ENCODE measurements around the gene NANOGP8.

Gene NANOGP8

GRCh38 chr15:35054380-35054779 is 30.7 kb downstream of the NANOGP8 start:
- Mint-ChIP-seq H3K27me3 (no peaks in the 10 kb centered on the region), H3K9me3 (no peaks in the 10 kb centered on the region), H3K27ac (no peak overlapping the region), H3K4me3 (no peak overlapping the region), H3K36me3 (ENCODE audit: low read depth) (no peaks in the 10 kb centered on the region), H3K4me1 (ENCODE audit: low read depth) (no peaks in the 10 kb centered on the region)

GRCh38 chr15:35047996-35048395 is 37.1 kb downstream of the NANOGP8 start:
- Mint-ChIP-seq H3K27me3 (peaks cover 8% of the 10 kb centered on the region), H3K4me3 (no peak overlapping the region), H3K27ac (no peak overlapping the region), H3K9me3 (no peaks in the 10 kb centered on the region), H3K4me1 (ENCODE audit: low read depth) (peaks cover 6% of the 10 kb centered on the region), H3K36me3 (ENCODE audit: low read depth) (no peaks in the 10 kb centered on the region)

GRCh38 chr15:35047528-35047927 is 37.6 kb downstream of the NANOGP8 start:
- H3K27ac Mint-ChIP-seq, result no peak overlapping the region
- H3K4me3 Mint-ChIP-seq, result no peak overlapping the region
- H3K36me3 Mint-ChIP-seq (ENCODE audit: low read depth), result no peaks in the 10 kb centered on the region
- peaks cover 6% of the 10 kb centered on the region for H3K4me1 Mint-ChIP-seq (ENCODE audit: low read depth)
- H3K27me3 Mint-ChIP-seq, result peaks cover 8% of the 10 kb centered on the region
- H3K9me3 Mint-ChIP-seq, result no peaks in the 10 kb centered on the region

GRCh38 chr15:35043373-35044095 is 41.6 kb downstream of the NANOGP8 start:
- Mint-ChIP-seq H3K9me3 (no peaks in the 10 kb centered on the region), H3K27ac (peak overlapping the region; percentile 81), H3K36me3 (ENCODE audit: low read depth) (no peaks in the 10 kb centered on the region), H3K4me3 (no peak overlapping the region), H3K4me1 (ENCODE audit: low read depth) (peaks cover 9% of the 10 kb centered on the region), H3K27me3 (peaks cover 4% of the 10 kb centered on the region)

- H3K4me1 Mint-ChIP-seq (ENCODE audit: low read depth), result peaks cover 9% of the 10 kb centered on the region
- H3K36me3 Mint-ChIP-seq (ENCODE audit: low read depth), result no peaks in the 10 kb centered on the region
- H3K9me3 Mint-ChIP-seq, result no peaks in the 10 kb centered on the region
- no peak overlapping the region for H3K27ac Mint-ChIP-seq
- H3K27me3 Mint-ChIP-seq, result no peaks in the 10 kb centered on the region
- H3K4me3 Mint-ChIP-seq, result no peak overlapping the region
These were observed 44.5 kb downstream of the NANOGP8 start for GRCh38 chr15:35040339-35041255.

- Mint-ChIP-seq H3K4me3 (no peak overlapping the region), H3K4me1 (ENCODE audit: low read depth) (peaks cover 9% of the 10 kb centered on the region), H3K9me3 (no peaks in the 10 kb centered on the region), H3K27ac (no peak overlapping the region), H3K27me3 (no peaks in the 10 kb centered on the region), H3K36me3 (ENCODE audit: low read depth) (no peaks in the 10 kb centered on the region)
These were observed 46.3 kb downstream of the NANOGP8 start for GRCh38 chr15:35038626-35039451.

Measured in stimulated activated naive CD8-positive, alpha-beta T cell treated with anti-CD3 and anti-CD28 coated beads, Interleukin-15, Interleukin-2, amounts not matched to agents 100 ng/mL and 50 ng/mL, for 24 hours (primary cell).